Loucy (cell line): ENCODE results near the gene INPP4B.

Source experiments
- H2AFZ ChIP-seq: fragments of 200-600 bp; sonication (generic); 2 replicates; pipeline ENCODE4 v1.6.0; 2016; ENCODE audit warnings: antibody characterized with exemption, mild to moderate bottlenecking, low read length, moderate library complexity
- H3F3A ChIP-seq: fragments of 200-600 bp; 2 replicates; pipeline ENCODE4 v1.6.0; 2016; ENCODE audit warnings: antibody characterized with exemption, low read depth, mild to moderate bottlenecking
- H3K27me3 ChIP-seq: fragments of 200-600 bp; sonication (generic); 2 replicates; pipeline ENCODE4 v1.6.1; 2014; ENCODE audit warnings: low read length, mild to moderate bottlenecking; ENCODE audit not compliant: insufficient read depth, poor library complexity, severe bottlenecking
- H3K36me3 ChIP-seq: fragments of 200-600 bp; sonication (generic); 2 replicates; pipeline ENCODE4 v1.6.1; 2016; ENCODE audit warnings: low read length; ENCODE audit not compliant: insufficient read depth
- H3K4me1 ChIP-seq: fragments of 200-600 bp; sonication (generic); 2 replicates; pipeline ENCODE4 v1.5.1; 2014; ENCODE audit warnings: low read length, mild to moderate bottlenecking; ENCODE audit not compliant: insufficient read depth, poor library complexity, severe bottlenecking
- H3K4me2 ChIP-seq: fragments of 200-600 bp; sonication (generic); 2 replicates; pipeline ENCODE4 v1.6.0; 2014; ENCODE audit warnings: antibody characterized with exemption, low read length, low read depth, mild to moderate bottlenecking; ENCODE audit not compliant: poor library complexity, severe bottlenecking
- H3K4me3 ChIP-seq: fragments of 200-600 bp; sonication (generic); 2 replicates; pipeline ENCODE4 v1.5.1; 2014; ENCODE audit warnings: low read length, mild to moderate bottlenecking, mixed read lengths; ENCODE audit not compliant: poor library complexity, severe bottlenecking
- H3K79me2 ChIP-seq: fragments of 200-600 bp; sonication (generic); 2 replicates; pipeline ENCODE4 v1.6.1; 2014; ENCODE audit warnings: low read length; ENCODE audit not compliant: insufficient read depth
- H3K9ac ChIP-seq: fragments of 200-600 bp; sonication (generic); 2 replicates; pipeline ENCODE4 v1.6.0; 2014; ENCODE audit warnings: mild to moderate bottlenecking, low read depth, low read length, moderate library complexity; ENCODE audit not compliant: poor library complexity, severe bottlenecking
- H3K9me2 ChIP-seq: fragments of 200-600 bp; sonication (generic); replicated peaks from 2 replicates; pipeline ENCODE4 v1.6.1; 2016; ENCODE audit warnings: low read depth, low read length, mixed read lengths
- H3K9me3 ChIP-seq: fragments of 200-600 bp; sonication (generic); 2 replicates; pipeline ENCODE4 v1.6.1; 2014; ENCODE audit warnings: mild to moderate bottlenecking, antibody characterized with exemption, low read length, low read depth; ENCODE audit not compliant: insufficient read depth
- H4K20me1 ChIP-seq: fragments of 200-600 bp; sonication (generic); 2 replicates; pipeline ENCODE4 v1.6.0; 2014; ENCODE audit warnings: antibody characterized with exemption, low read length, mild to moderate bottlenecking; ENCODE audit not compliant: insufficient read depth, poor library complexity, severe bottlenecking
- CTCF ChIP-seq: fragments of 200-600 bp; sonication (generic); conservative IDR thresholded peaks from 2 replicates; pipeline ENCODE4 v1.5.1; 2014; ENCODE audit warnings: mild to moderate bottlenecking, antibody characterized with exemption, low read length
- EZH2phosphoT487 ChIP-seq: fragments of 200-600 bp; IDR thresholded peaks from 2 replicates; pipeline ENCODE4 v1.6.1; 2018; ENCODE audit warnings: antibody characterized with exemption, mild to moderate bottlenecking, moderate library complexity, borderline replicate concordance

The INPP4B gene

GRCh38 chr4:142715727-142716126 lies 130.4 kb downstream of the INPP4B start:
- TF ChIP-seq EZH2phosphoT487 (no peak), CTCF (no peak)
- no peak overlapping the region for H3K9ac ChIP-seq
- H3K9me2 ChIP-seq, result no peaks in the 10 kb centered on the region

GRCh38 chr4:142713282-142714030 lies 132.6 kb downstream of the INPP4B start:
- no peaks in the 10 kb centered on the region for H3K79me2 ChIP-seq
- no peaks in the 10 kb centered on the region for H3K9me2 ChIP-seq
- no peaks in the 10 kb centered on the region for H3K36me3 ChIP-seq
- no peak overlapping the region for H3K4me2 ChIP-seq
- no peaks in the 10 kb centered on the region for H3K27me3 ChIP-seq
- H4K20me1 ChIP-seq, result no peaks in the 10 kb centered on the region
- H3K4me3 ChIP-seq, result no peak overlapping the region
- H3K9me3 ChIP-seq, result peaks cover 6% of the 10 kb centered on the region; the same call in 1 of the 2 replicates
- H3F3A ChIP-seq, result no peaks in the 10 kb centered on the region
- no peaks in the 10 kb centered on the region for H3K4me1 ChIP-seq
- no peak overlapping the region for H3K9ac ChIP-seq
- H2AFZ ChIP-seq, result no peak overlapping the region
- TF ChIP-seq CTCF (no peak), EZH2phosphoT487 (no peak)

More at GRCh38 chr4:142715727-142716126, 130.4 kb downstream of the INPP4B start:
- H4K20me1 ChIP-seq, result no peaks in the 10 kb centered on the region
- no peaks in the 10 kb centered on the region for H3K9me3 ChIP-seq
- no peaks in the 10 kb centered on the region for H3K4me1 ChIP-seq
- no peaks in the 10 kb centered on the region for H3K79me2 ChIP-seq
- no peak overlapping the region for H3K4me2 ChIP-seq
- H2AFZ ChIP-seq, result no peak overlapping the region
- H3K4me3 ChIP-seq, result no peak overlapping the region
- no peaks in the 10 kb centered on the region for H3K27me3 ChIP-seq
- no peaks in the 10 kb centered on the region for H3K36me3 ChIP-seq
- no peaks in the 10 kb centered on the region for H3F3A ChIP-seq

DNA sequence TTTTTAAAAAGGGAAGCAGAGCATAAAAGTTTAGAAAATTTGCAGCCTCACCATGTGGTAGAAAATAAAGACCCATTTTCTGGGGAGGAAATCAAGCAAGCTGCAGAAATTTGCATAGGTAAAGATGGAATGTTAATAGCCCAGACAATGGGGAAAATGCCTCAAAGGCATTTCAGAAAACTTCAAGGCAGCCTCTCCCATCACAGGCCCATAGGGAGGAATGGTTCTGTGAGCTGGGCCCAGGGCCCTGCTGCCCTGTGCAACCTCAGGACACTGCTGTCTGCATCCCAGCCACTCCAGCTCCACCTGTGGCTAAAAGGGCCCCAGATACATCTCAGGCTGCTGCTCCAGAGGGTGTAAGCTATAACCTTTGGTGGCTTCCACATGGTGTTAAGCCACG lies 137.9 kb downstream of the INPP4B start:
- H4K20me1 ChIP-seq, result no peaks in the 10 kb centered on the region
- H3K79me2 ChIP-seq, result no peaks in the 10 kb centered on the region
- no peaks in the 10 kb centered on the region; the same call in 1 of the 2 replicates for H3F3A ChIP-seq
- H3K4me3 ChIP-seq, result no peak overlapping the region
- no peak overlapping the region for H2AFZ ChIP-seq
- H3K4me2 ChIP-seq, result no peak overlapping the region
- H3K27me3 ChIP-seq, result no peaks in the 10 kb centered on the region
- H3K9me3 ChIP-seq, result peaks cover 13% of the 10 kb centered on the region; the same call in 1 of the 2 replicates
- no peaks in the 10 kb centered on the region for H3K9me2 ChIP-seq
- H3K4me1 ChIP-seq, result peaks cover 33% of the 10 kb centered on the region
- H3K9ac ChIP-seq, result no peak overlapping the region
- no peaks in the 10 kb centered on the region for H3K36me3 ChIP-seq
- no peak for TF ChIP-seq CTCF
- no peak for TF ChIP-seq EZH2phosphoT487
